HepG2 (cell line): ENCODE results near the gene TXNIP. TPM values are rescaled to one million over a fixed set of nuclear protein-coding genes. Genes with fewer than 3 reads are reported as not detected.

Experiments
- ARNT2 ChIP-seq: sonication (generic); formaldehyde crosslinking; IDR thresholded peaks from 2 replicates; pipeline ENCODE4 v1.8.0; 2022; ENCODE audit warnings: mild to moderate bottlenecking, low read depth, missing genetic modification reagents, moderate library complexity
- CBX1 ChIP-seq: IDR thresholded peaks from one replicate; pipeline ENCODE4 v1.6.1; 2016; ENCODE audit warnings: antibody characterized with exemption, low read depth
- CEBPZ ChIP-seq: IDR thresholded peaks from 2 replicates; pipeline ENCODE4 v1.6.1; 2012; ENCODE audit warnings: low read length, improper control_type of control experiment
- CHCHD3 ChIP-seq: sonication (generic); formaldehyde crosslinking; IDR thresholded peaks from 2 replicates; pipeline ENCODE4 v1.8.0; 2022; ENCODE audit warnings: mild to moderate bottlenecking, missing genetic modification reagents, moderate library complexity
- FOSL1 ChIP-seq: sonication (generic); formaldehyde crosslinking; IDR thresholded peaks from 2 replicates; pipeline ENCODE4 v1.9.0; 2021; ENCODE audit warnings: missing genetic modification reagents, borderline replicate concordance
- HDAC2 ChIP-seq: sonication (generic); formaldehyde crosslinking; IDR thresholded peaks from 2 replicates; pipeline ENCODE4 v1.4.0; 2020; ENCODE audit warnings: missing genetic modification reagents
- MBNL3 ChIP-seq: fragments of 250-450 bp; sonication (Bioruptor Pico); conservative IDR thresholded peaks from 2 replicates; pipeline ENCODE4 v1.8.0; 2022; ENCODE audit warnings: mild to moderate bottlenecking, inconsistent platforms
- NFE2L1 ChIP-seq: sonication (generic); formaldehyde crosslinking; IDR thresholded peaks from 2 replicates; pipeline ENCODE4 v1.4.0; 2020; ENCODE audit warnings: missing genetic modification reagents, mild to moderate bottlenecking, borderline replicate concordance
- PHB2 ChIP-seq: fragments of 450-650 bp; IDR thresholded peaks from 2 replicates; pipeline ENCODE4 v1.6.1; 2018; ENCODE audit not compliant: partially characterized antibody
- PLRG1 ChIP-seq: fragments of 450-650 bp; conservative IDR thresholded peaks from 2 replicates; pipeline ENCODE4 v1.6.1; 2016
- SP1 ChIP-seq, 2 experiments: fragments of 450-650 bp in 1 of 2; sonication (generic) in 1 of 2; formaldehyde crosslinking in 1 of 2; IDR thresholded peaks; 2 replicates each; pipeline versions ENCODE4 v1.4.0 to v1.6.1; 2016 to 2020; ENCODE audit warnings: missing genetic modification reagents in 1 of 2
- TBP ChIP-seq: sonication (generic); formaldehyde crosslinking; IDR thresholded peaks from 2 replicates; pipeline ENCODE4 v1.5.0; 2020; ENCODE audit warnings: missing genetic modification reagents
- THAP11 ChIP-seq: IDR thresholded peaks from 2 replicates; pipeline ENCODE4 v1.6.1; 2016; ENCODE audit warnings: missing biosample characterization, missing genetic modification reagents
- ZMYM4 ChIP-seq: sonication (generic); formaldehyde crosslinking; IDR thresholded peaks from 2 replicates; pipeline ENCODE4 v1.8.1; 2023; ENCODE audit warnings: mild to moderate bottlenecking, missing genetic modification reagents
- ZNF235 ChIP-seq: sonication (generic); formaldehyde crosslinking; IDR thresholded peaks from 2 replicates; pipeline ENCODE4 v1.8.1; 2023; ENCODE audit warnings: mild to moderate bottlenecking, missing genetic modification reagents, borderline replicate concordance
- ZNF441 ChIP-seq: sonication (generic); formaldehyde crosslinking; IDR thresholded peaks from 2 replicates; pipeline ENCODE4 v1.7.0; 2021; ENCODE audit warnings: missing genetic modification reagents, borderline replicate concordance
- ZNF451 ChIP-seq: sonication (generic); formaldehyde crosslinking; IDR thresholded peaks from 2 replicates; pipeline ENCODE4 v1.5.0; 2020; ENCODE audit warnings: mild to moderate bottlenecking, missing genetic modification reagents
- polyA plus RNA-seq, 8 experiments: library from polyadenylated mRNA; depleted of rRNA in 3 of 8; stranded (reverse) in 7 of 8; unstranded in 1 of 8; fragments of >200 nt; fragmentation: Illumina TruSeq in 4 of 8; extraction: Trizol in 4 of 8; gene quantifications; 2 replicates each; pipeline versions ENCODE4 v1.2.1 to v1.2.3, GENCODE V29; 2011 to 2016; ENCODE audit warnings: low read depth in 4 of 8, missing spikeins in 1 of 8, mixed read lengths in 1 of 8; ENCODE audit not compliant: insufficient read depth in 1 of 8
- total RNA-seq, 5 experiments: library from RNA; depleted of rRNA; stranded (reverse); fragments of >200 nt; fragmentation: Illumina TruSeq; extraction: Trizol; gene quantifications; 2 replicates each; pipeline ENCODE4 v1.2.3, GENCODE V29; 2016; ENCODE audit warnings: low read depth in 1 of 5
- TF ChIP-seq, protein P1 (sequence below): sonication (generic); formaldehyde crosslinking; IDR thresholded peaks from 2 replicates; pipeline ENCODE4 v1.4.0; 2020; ENCODE audit warnings: mild to moderate bottlenecking, missing genetic modification reagents, borderline replicate concordance
- TF ChIP-seq, protein P2 (sequence below): sonication (generic); formaldehyde crosslinking; IDR thresholded peaks from 2 replicates; pipeline ENCODE4 v1.5.0; 2020; ENCODE audit warnings: mild to moderate bottlenecking, missing genetic modification reagents

Gene TXNIP
- total and polyA plus RNA-seq, 2 of the 13 experiments (the other 11 are each of a cell fraction or from before 2014, with no cell fraction given): 24.4 to 237 TPM

GRCh38 chr1:145960468-145961108 is 35.8 kb downstream of the TXNIP start (continued):
- TF ChIP-seq, protein P1, sequence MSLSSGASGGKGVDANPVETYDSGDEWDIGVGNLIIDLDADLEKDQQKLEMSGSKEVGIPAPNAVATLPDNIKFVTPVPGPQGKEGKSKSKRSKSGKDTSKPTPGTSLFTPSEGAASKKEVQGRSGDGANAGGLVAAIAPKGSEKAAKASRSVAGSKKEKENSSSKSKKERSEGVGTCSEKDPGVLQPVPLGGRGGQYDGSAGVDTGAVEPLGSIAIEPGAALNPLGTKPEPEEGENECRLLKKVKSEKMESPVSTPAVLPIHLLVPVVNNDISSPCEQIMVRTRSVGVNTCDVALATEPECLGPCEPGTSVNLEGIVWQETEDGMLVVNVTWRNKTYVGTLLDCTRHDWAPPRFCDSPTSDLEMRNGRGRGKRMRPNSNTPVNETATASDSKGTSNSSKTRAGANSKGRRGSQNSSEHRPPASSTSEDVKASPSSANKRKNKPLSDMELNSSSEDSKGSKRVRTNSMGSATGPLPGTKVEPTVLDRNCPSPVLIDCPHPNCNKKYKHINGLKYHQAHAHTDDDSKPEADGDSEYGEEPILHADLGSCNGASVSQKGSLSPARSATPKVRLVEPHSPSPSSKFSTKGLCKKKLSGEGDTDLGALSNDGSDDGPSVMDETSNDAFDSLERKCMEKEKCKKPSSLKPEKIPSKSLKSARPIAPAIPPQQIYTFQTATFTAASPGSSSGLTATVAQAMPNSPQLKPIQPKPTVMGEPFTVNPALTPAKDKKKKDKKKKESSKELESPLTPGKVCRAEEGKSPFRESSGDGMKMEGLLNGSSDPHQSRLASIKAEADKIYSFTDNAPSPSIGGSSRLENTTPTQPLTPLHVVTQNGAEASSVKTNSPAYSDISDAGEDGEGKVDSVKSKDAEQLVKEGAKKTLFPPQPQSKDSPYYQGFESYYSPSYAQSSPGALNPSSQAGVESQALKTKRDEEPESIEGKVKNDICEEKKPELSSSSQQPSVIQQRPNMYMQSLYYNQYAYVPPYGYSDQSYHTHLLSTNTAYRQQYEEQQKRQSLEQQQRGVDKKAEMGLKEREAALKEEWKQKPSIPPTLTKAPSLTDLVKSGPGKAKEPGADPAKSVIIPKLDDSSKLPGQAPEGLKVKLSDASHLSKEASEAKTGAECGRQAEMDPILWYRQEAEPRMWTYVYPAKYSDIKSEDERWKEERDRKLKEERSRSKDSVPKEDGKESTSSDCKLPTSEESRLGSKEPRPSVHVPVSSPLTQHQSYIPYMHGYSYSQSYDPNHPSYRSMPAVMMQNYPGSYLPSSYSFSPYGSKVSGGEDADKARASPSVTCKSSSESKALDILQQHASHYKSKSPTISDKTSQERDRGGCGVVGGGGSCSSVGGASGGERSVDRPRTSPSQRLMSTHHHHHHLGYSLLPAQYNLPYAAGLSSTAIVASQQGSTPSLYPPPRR (CRISPR knock-in tag): no peak; the same call in 1 of the 2 replicates
- TF ChIP-seq CHCHD3 (CRISPR knock-in tag) (no peak), ARNT2 (CRISPR knock-in tag) (no peak), ZNF441 (CRISPR knock-in tag) (peak; percentile 75; the same call in 1 of the 2 replicates), PLRG1 (no peak), THAP11 (CRISPR knock-in tag) (no peak), NFE2L1 (CRISPR knock-in tag) (no peak), FOSL1 (CRISPR knock-in tag) (no peak), ZMYM4 (CRISPR knock-in tag) (no peak), PHB2 (no peak), ZNF451 (CRISPR knock-in tag) (peak; percentile 25; the same call in 1 of the 2 replicates), CEBPZ (no peak), MBNL3 (CRISPR knock-in tag) (no peak), HDAC2 (CRISPR knock-in tag) (peak; percentile 31; the same call in 1 of the 2 replicates), ZNF235 (CRISPR knock-in tag) (no peak), CBX1 (no peak), SP1 (IDR thresholded peaks at IDR 0.05) (no peak), SP1 (CRISPR knock-in tag; IDR thresholded peaks at IDR 0.05) (no peak; the same call in 1 of the 2 replicates), TBP (CRISPR knock-in tag) (no peak)
- TF ChIP-seq, protein P2, sequence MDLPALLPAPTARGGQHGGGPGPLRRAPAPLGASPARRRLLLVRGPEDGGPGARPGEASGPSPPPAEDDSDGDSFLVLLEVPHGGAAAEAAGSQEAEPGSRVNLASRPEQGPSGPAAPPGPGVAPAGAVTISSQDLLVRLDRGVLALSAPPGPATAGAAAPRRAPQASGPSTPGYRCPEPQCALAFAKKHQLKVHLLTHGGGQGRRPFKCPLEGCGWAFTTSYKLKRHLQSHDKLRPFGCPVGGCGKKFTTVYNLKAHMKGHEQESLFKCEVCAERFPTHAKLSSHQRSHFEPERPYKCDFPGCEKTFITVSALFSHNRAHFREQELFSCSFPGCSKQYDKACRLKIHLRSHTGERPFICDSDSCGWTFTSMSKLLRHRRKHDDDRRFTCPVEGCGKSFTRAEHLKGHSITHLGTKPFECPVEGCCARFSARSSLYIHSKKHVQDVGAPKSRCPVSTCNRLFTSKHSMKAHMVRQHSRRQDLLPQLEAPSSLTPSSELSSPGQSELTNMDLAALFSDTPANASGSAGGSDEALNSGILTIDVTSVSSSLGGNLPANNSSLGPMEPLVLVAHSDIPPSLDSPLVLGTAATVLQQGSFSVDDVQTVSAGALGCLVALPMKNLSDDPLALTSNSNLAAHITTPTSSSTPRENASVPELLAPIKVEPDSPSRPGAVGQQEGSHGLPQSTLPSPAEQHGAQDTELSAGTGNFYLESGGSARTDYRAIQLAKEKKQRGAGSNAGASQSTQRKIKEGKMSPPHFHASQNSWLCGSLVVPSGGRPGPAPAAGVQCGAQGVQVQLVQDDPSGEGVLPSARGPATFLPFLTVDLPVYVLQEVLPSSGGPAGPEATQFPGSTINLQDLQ (CRISPR knock-in tag): 0 out of 2 replicates have a peak, but pooled peaks have one; percentile 19
